HG02943 (cell line): ENCODE data around the gene ZNF330.

Source experiments
- ATAC-seq: cut with Tn5 transposase; IDR thresholded peaks from one replicate; pipeline ENCODE4 v1.9.1; 2021; ENCODE audit warnings: mild to moderate bottlenecking, low read depth, moderate library complexity; ENCODE audit not compliant: unreplicated experiment

Gene ZNF330

GRCh38 chr4:141229408-141230101 lies 8.9 kb downstream of the ZNF330 start:
- no peak for ATAC-seq

GRCh38 chr4:141233673-141234072 lies 13.0 kb downstream of the ZNF330 start:
- no peak for ATAC-seq

- ATAC-seq, result no peak
These were observed 17.5 kb downstream of the ZNF330 start for GRCh38 chr4:141238186-141238585.

- ATAC-seq, result no peak
These were observed 19.6 kb downstream of the ZNF330 start for GRCh38 chr4:141240259-141240658.

- no peak for ATAC-seq
These were observed 20.0 kb downstream of the ZNF330 start for GRCh38 chr4:141240671-141241070.

- no peak for ATAC-seq
These were observed 21.3 kb downstream of the ZNF330 start for GRCh38 chr4:141241986-141242385.

- ATAC-seq, result no peak
These were observed 23.7 kb downstream of the ZNF330 start for GRCh38 chr4:141244419-141244818.

- ATAC-seq, result no peak
These were observed 25.5 kb downstream of the ZNF330 start for GRCh38 chr4:141246243-141246642.

GRCh38 chr4:141246683-141247429 lies 26.2 kb downstream of the ZNF330 start:
- no peak for ATAC-seq

GRCh38 chr4:141247430-141247780 lies 26.7 kb downstream of the ZNF330 start:
- ATAC-seq, result no peak

GRCh38 chr4:141248029-141248428 lies 27.3 kb downstream of the ZNF330 start:
- ATAC-seq, result no peak

- no peak for ATAC-seq
These were observed 27.8 kb downstream of the ZNF330 start for GRCh38 chr4:141248486-141248885.

GRCh38 chr4:141254326-141254725 lies 33.6 kb downstream of the ZNF330 start:
- no peak for ATAC-seq

- no peak for ATAC-seq
These were observed 34.3 kb downstream of the ZNF330 start for GRCh38 chr4:141255016-141255415.

GRCh38 chr4:141258558-141258957 lies 37.9 kb downstream of the ZNF330 start:
- ATAC-seq, result no peak

- ATAC-seq, result no peak
These were observed 55.1 kb downstream of the ZNF330 start for GRCh38 chr4:141275834-141276233.

GRCh38 chr4:141283152-141283551 lies 62.5 kb downstream of the ZNF330 start:
- no peak for ATAC-seq

- no peak for ATAC-seq
These were observed 62.9 kb downstream of the ZNF330 start for GRCh38 chr4:141283563-141283962.
